WTC11 (cell line): ENCODE measurements around the gene FCN2. TPM values are rescaled to one million over a fixed set of nuclear protein-coding genes. Genes with fewer than 3 reads are reported as not detected.

ENCODE experiments used
- ATAC-seq: fragments of 200-7000 bp; cut with Tn5 transposase; 2 replicates; pipeline ENCODE4 v1.10.0; 2021; ENCODE audit warnings: mild to moderate bottlenecking, moderate library complexity
- CTCF ChIA-PET: fragments of 300-600 bp; sonication (Branson Sonifier 250); formaldehyde crosslinking; loops from one replicate; lab custom pipeline; 2021; ENCODE audit warnings: antibody characterized with exemption; lab: Charles Lee
- POLR2A ChIA-PET: fragments of 350-600 bp; sonication (Branson Sonifier 250); formaldehyde crosslinking; loops from one replicate; lab custom pipeline; 2021; ENCODE audit warnings: antibody characterized with exemption; lab: Charles Lee
- DNase-seq: peaks from one replicate; pipeline ENCODE4 v3.0.0; 2021; ENCODE audit warnings: low spot score
- H3K27ac Mint-ChIP-seq: 2 replicates; pipeline ENCODE4 v1.8.0; 2021; ENCODE audit warnings: mixed read lengths
- H3K27me3 Mint-ChIP-seq: 2 replicates; pipeline ENCODE4 v1.8.0; 2021; ENCODE audit warnings: low read depth, mild to moderate bottlenecking, moderate library complexity, mixed read lengths
- H3K36me3 Mint-ChIP-seq: 2 replicates; pipeline ENCODE4 v1.8.0; 2021; ENCODE audit warnings: mixed read lengths
- H3K4me1 Mint-ChIP-seq: 2 replicates; pipeline ENCODE4 v1.8.0; 2022; ENCODE audit warnings: mixed read lengths
- H3K4me3 Mint-ChIP-seq: 2 replicates; pipeline ENCODE4 v1.8.0; 2021; ENCODE audit warnings: mild to moderate bottlenecking, moderate library complexity, mixed read lengths
- H3K9me3 Mint-ChIP-seq: 2 replicates; pipeline ENCODE4 v1.8.0; 2021; ENCODE audit warnings: mixed read lengths
- CBFB ChIP-seq: sonication (generic); formaldehyde crosslinking; IDR thresholded peaks from 2 replicates; pipeline ENCODE4 v1.8.1; 2022; ENCODE audit warnings: mild to moderate bottlenecking, low read depth, missing genetic modification reagents
- CREB1 ChIP-seq: sonication (generic); formaldehyde crosslinking; IDR thresholded peaks from 2 replicates; pipeline ENCODE4 v1.8.0; 2023; ENCODE audit warnings: mild to moderate bottlenecking, missing genetic modification reagents
- E2F1 ChIP-seq: sonication (generic); formaldehyde crosslinking; IDR thresholded peaks from 2 replicates; pipeline ENCODE4 v1.8.0; 2022; ENCODE audit warnings: mild to moderate bottlenecking, missing genetic modification reagents
- ELF4 ChIP-seq: sonication (generic); formaldehyde crosslinking; IDR thresholded peaks from 2 replicates; pipeline ENCODE4 v1.8.1; 2022; ENCODE audit warnings: low read depth, mild to moderate bottlenecking, moderate library complexity, missing genetic modification reagents
- EMX1 ChIP-seq: fragments of 250-450 bp; sonication (Bioruptor Pico); IDR thresholded peaks from 2 replicates; pipeline ENCODE4 v1.8.0; 2021; ENCODE audit warnings: mild to moderate bottlenecking
- GRHL2 ChIP-seq: fragments of 250-450 bp; sonication (Bioruptor Pico); IDR thresholded peaks from 2 replicates; pipeline ENCODE4 v1.8.0; 2022; ENCODE audit warnings: mild to moderate bottlenecking, moderate library complexity; ENCODE audit not compliant: insufficient replicate concordance, severe bottlenecking
- HMGA2 ChIP-seq: fragments of 250-450 bp; sonication (Bioruptor Pico); IDR thresholded peaks from 2 replicates; pipeline ENCODE4 v1.4.0; 2021; ENCODE audit warnings: mild to moderate bottlenecking, moderate library complexity
- HMGXB4 ChIP-seq: sonication (generic); formaldehyde crosslinking; IDR thresholded peaks from 2 replicates; pipeline ENCODE4 v1.8.1; 2023; ENCODE audit warnings: mild to moderate bottlenecking, moderate library complexity, missing genetic modification reagents
- JUN ChIP-seq: sonication (generic); formaldehyde crosslinking; IDR thresholded peaks from 2 replicates; pipeline ENCODE4 v1.8.0; 2023; ENCODE audit warnings: mild to moderate bottlenecking, missing genetic modification reagents
- KAT7 ChIP-seq: sonication (generic); formaldehyde crosslinking; IDR thresholded peaks from 2 replicates; pipeline ENCODE4 v1.8.1; 2023; ENCODE audit warnings: missing genetic modification reagents, mild to moderate bottlenecking, borderline replicate concordance
- NFATC4 ChIP-seq: fragments of 250-450 bp; sonication (Bioruptor Pico); IDR thresholded peaks from 2 replicates; pipeline ENCODE4 v1.9.0; 2021; ENCODE audit warnings: mild to moderate bottlenecking
- NFYB ChIP-seq: sonication (generic); formaldehyde crosslinking; conservative IDR thresholded peaks from 2 replicates; pipeline ENCODE4 v1.8.0; 2022; ENCODE audit warnings: low read depth, missing genetic modification reagents
- NR1H2 ChIP-seq: sonication (generic); formaldehyde crosslinking; IDR thresholded peaks from 2 replicates; pipeline ENCODE4 v1.9.0; 2021; ENCODE audit warnings: mild to moderate bottlenecking, moderate library complexity, missing genetic modification reagents
- PRRX2 ChIP-seq: fragments of 250-450 bp; sonication (Bioruptor Pico); IDR thresholded peaks from 2 replicates; pipeline ENCODE4 v1.8.0; 2021; ENCODE audit warnings: mild to moderate bottlenecking
- USF1 ChIP-seq: sonication (generic); formaldehyde crosslinking; IDR thresholded peaks from 2 replicates; pipeline ENCODE4 v1.8.0; 2022; ENCODE audit warnings: mild to moderate bottlenecking, missing genetic modification reagents
- ZNF263 ChIP-seq: sonication (generic); formaldehyde crosslinking; IDR thresholded peaks from 2 replicates; pipeline ENCODE4 v1.8.1; 2022; ENCODE audit warnings: low read depth, mild to moderate bottlenecking, moderate library complexity, missing genetic modification reagents
- ZNF416 ChIP-seq: fragments of 250-450 bp; sonication (Bioruptor Pico); IDR thresholded peaks from 2 replicates; pipeline ENCODE4 v1.9.0; 2021; ENCODE audit warnings: mild to moderate bottlenecking, inconsistent platforms
- total RNA-seq: library from RNA; stranded (reverse); gene quantifications from 3 replicates; pipeline ENCODE4 v1.2.3, GENCODE V29; 2021
- TF ChIP-seq, protein P1 (sequence below): fragments of 200-600 bp; IDR thresholded peaks from 2 replicates; pipeline ENCODE4 v1.8.0; 2022; ENCODE audit warnings: antibody characterized with exemption
- TF ChIP-seq, protein P2 (sequence below): sonication (generic); formaldehyde crosslinking; IDR thresholded peaks from 2 replicates; pipeline ENCODE4 v1.8.1; 2022; ENCODE audit warnings: mild to moderate bottlenecking, moderate library complexity, missing genetic modification reagents
- TF ChIP-seq, protein P3 (sequence below): sonication (generic); formaldehyde crosslinking; IDR thresholded peaks from 2 replicates; pipeline ENCODE4 v1.8.1; 2022; ENCODE audit warnings: low read depth, mild to moderate bottlenecking, moderate library complexity, missing genetic modification reagents, borderline replicate concordance
- TF ChIP-seq, protein P4 (sequence below): sonication (generic); formaldehyde crosslinking; conservative IDR thresholded peaks from 2 replicates; pipeline ENCODE4 v1.8.1; 2022; ENCODE audit warnings: mild to moderate bottlenecking, missing genetic modification reagents
- TF ChIP-seq, protein P5 (sequence below): sonication (generic); formaldehyde crosslinking; IDR thresholded peaks from 2 replicates; pipeline ENCODE4 v1.8.1; 2022; ENCODE audit warnings: low read depth, missing genetic modification reagents, borderline replicate concordance
- TF ChIP-seq, protein P6 (sequence below): fragments of 250-450 bp; sonication (Bioruptor Pico); conservative IDR thresholded peaks from 2 replicates; pipeline ENCODE4 v1.9.0; 2021; ENCODE audit warnings: mild to moderate bottlenecking
- TF ChIP-seq, protein P7 (sequence below): sonication (generic); formaldehyde crosslinking; IDR thresholded peaks from 2 replicates; pipeline ENCODE4 v1.8.1; 2023; ENCODE audit warnings: mild to moderate bottlenecking, missing genetic modification reagents, moderate library complexity

Gene FCN2
- total RNA-seq, 1 experiment from 2014 or later: not detected

DNA sequence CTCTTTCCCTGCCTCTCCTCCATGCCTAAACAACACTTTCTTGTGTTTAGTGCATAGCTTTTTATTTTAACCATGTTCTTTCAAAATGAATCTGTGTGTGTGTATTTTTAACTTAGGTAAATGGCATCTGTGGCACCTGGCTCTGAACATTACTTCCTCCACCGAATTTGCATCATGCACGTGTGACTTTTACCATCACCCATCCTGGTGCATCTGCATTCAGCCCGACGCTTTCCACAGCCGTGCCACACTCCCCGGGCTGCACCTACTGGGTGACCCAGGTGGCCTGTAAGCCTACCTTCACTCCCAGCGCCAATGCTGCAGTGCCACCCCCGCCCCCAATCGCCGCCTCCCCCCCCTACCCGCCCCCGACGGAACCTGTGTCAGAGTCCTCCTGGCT is 49.8 kb downstream of the FCN2 start:
- H3K4me3 Mint-ChIP-seq: no peak overlapping the region
- TF ChIP-seq, protein P1, sequence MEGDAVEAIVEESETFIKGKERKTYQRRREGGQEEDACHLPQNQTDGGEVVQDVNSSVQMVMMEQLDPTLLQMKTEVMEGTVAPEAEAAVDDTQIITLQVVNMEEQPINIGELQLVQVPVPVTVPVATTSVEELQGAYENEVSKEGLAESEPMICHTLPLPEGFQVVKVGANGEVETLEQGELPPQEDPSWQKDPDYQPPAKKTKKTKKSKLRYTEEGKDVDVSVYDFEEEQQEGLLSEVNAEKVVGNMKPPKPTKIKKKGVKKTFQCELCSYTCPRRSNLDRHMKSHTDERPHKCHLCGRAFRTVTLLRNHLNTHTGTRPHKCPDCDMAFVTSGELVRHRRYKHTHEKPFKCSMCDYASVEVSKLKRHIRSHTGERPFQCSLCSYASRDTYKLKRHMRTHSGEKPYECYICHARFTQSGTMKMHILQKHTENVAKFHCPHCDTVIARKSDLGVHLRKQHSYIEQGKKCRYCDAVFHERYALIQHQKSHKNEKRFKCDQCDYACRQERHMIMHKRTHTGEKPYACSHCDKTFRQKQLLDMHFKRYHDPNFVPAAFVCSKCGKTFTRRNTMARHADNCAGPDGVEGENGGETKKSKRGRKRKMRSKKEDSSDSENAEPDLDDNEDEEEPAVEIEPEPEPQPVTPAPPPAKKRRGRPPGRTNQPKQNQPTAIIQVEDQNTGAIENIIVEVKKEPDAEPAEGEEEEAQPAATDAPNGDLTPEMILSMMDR: no peak
- TF ChIP-seq ZNF263 (CRISPR knock-in tag) (no peak), NFATC4 (CRISPR knock-in tag) (no peak), CREB1 (CRISPR knock-in tag) (no peak), HMGXB4 (CRISPR knock-in tag) (no peak), ZNF416 (no peak), USF1 (no peak), GRHL2 (CRISPR knock-in tag) (no peak), ELF4 (no peak), NR1H2 (no peak), KAT7 (no peak), NFYB (CRISPR knock-in tag) (no peak)
- TF ChIP-seq, protein P2, sequence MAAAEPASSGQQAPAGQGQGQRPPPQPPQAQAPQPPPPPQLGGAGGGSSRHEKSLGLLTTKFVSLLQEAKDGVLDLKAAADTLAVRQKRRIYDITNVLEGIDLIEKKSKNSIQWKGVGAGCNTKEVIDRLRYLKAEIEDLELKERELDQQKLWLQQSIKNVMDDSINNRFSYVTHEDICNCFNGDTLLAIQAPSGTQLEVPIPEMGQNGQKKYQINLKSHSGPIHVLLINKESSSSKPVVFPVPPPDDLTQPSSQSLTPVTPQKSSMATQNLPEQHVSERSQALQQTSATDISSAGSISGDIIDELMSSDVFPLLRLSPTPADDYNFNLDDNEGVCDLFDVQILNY (CRISPR knock-in tag): no peak
- TF ChIP-seq, protein P3, sequence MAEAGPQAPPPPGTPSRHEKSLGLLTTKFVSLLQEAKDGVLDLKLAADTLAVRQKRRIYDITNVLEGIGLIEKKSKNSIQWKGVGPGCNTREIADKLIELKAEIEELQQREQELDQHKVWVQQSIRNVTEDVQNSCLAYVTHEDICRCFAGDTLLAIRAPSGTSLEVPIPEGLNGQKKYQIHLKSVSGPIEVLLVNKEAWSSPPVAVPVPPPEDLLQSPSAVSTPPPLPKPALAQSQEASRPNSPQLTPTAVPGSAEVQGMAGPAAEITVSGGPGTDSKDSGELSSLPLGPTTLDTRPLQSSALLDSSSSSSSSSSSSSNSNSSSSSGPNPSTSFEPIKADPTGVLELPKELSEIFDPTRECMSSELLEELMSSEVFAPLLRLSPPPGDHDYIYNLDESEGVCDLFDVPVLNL (CRISPR knock-in tag): no peak
- TF ChIP-seq, protein P4, sequence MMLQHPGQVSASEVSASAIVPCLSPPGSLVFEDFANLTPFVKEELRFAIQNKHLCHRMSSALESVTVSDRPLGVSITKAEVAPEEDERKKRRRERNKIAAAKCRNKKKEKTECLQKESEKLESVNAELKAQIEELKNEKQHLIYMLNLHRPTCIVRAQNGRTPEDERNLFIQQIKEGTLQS (CRISPR knock-in tag): no peak
- peaks cover 3% of the 10 kb centered on the region; the same call in 1 of the 2 replicates for H3K9me3 Mint-ChIP-seq
- no peak for DNase-seq
- no peaks in the 10 kb centered on the region for H3K27me3 Mint-ChIP-seq
- POLR2A ChIA-PET: no interaction called here
- ATAC-seq: no peak
- no peak overlapping the region for H3K27ac Mint-ChIP-seq
- no peaks in the 10 kb centered on the region for H3K4me1 Mint-ChIP-seq
- CTCF ChIA-PET: no interaction called here
- no peaks in the 10 kb centered on the region for H3K36me3 Mint-ChIP-seq

GRCh38 chr9:134932171-134932570 is 51.6 kb downstream of the FCN2 start:
- no peak for DNase-seq
- no peak for ATAC-seq
- ChIA-PET POLR2A (no interaction called here), CTCF (no interaction called here)
- Mint-ChIP-seq H3K4me3 (no peak overlapping the region), H3K27me3 (no peaks in the 10 kb centered on the region), H3K36me3 (no peaks in the 10 kb centered on the region), H3K9me3 (no peaks in the 10 kb centered on the region), H3K4me1 (peaks cover 4% of the 10 kb centered on the region; the same call in 1 of the 2 replicates), H3K27ac (no peak overlapping the region)
- TF ChIP-seq CBFB (CRISPR knock-in tag) (no peak), EMX1 (CRISPR knock-in tag) (no peak), E2F1 (no peak), NFATC4 (CRISPR knock-in tag) (no peak), JUN (no peak), HMGA2 (no peak), PRRX2 (CRISPR knock-in tag) (no peak)
- TF ChIP-seq, protein P5, sequence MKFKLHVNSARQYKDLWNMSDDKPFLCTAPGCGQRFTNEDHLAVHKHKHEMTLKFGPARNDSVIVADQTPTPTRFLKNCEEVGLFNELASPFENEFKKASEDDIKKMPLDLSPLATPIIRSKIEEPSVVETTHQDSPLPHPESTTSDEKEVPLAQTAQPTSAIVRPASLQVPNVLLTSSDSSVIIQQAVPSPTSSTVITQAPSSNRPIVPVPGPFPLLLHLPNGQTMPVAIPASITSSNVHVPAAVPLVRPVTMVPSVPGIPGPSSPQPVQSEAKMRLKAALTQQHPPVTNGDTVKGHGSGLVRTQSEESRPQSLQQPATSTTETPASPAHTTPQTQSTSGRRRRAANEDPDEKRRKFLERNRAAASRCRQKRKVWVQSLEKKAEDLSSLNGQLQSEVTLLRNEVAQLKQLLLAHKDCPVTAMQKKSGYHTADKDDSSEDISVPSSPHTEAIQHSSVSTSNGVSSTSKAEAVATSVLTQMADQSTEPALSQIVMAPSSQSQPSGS (CRISPR knock-in tag): no peak
- TF ChIP-seq, protein P4 (CRISPR knock-in tag): no peak
- TF ChIP-seq, protein P6, sequence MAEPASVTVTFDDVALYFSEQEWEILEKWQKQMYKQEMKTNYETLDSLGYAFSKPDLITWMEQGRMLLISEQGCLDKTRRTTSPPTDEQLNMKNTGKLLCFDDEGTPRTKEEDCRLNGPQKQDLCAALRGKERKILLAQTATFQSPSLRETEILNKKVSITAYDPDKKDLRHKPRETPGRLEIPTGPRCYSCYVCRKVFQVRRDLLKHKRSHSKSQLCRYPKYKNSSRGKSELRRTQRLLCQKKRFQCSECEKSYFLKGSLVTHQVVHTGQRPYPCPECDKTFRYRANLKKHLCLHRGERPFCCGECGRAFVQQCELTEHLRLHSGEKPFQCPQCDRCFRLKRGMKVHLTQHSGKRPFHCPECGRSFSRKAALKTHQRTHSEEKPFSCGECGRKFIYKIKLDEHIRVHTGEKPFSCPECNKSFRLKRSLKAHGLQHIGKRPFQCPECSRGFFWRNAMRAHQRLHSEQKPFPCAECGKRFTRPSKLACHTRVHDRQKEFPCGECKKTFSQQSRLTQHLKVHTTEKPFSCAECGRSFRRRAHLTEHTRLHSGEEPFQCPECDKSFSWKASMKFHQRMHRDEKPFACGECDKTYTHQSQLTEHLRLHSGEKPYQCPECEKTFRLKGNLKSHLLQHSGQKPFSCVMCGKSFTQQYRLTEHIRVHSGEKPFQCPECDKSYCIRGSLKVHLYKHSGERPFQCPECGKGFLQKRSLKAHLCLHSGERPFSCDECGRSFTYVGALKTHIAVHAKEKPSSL (CRISPR knock-in tag): no peak
- TF ChIP-seq, protein P7, sequence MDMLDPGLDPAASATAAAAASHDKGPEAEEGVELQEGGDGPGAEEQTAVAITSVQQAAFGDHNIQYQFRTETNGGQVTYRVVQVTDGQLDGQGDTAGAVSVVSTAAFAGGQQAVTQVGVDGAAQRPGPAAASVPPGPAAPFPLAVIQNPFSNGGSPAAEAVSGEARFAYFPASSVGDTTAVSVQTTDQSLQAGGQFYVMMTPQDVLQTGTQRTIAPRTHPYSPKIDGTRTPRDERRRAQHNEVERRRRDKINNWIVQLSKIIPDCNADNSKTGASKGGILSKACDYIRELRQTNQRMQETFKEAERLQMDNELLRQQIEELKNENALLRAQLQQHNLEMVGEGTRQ: no peak
